Measurements from ENCODE around the gene GBE1. TPM values are rescaled to one million over a fixed set of nuclear protein-coding genes. Genes with fewer than 3 reads are reported as not detected.

GBE1 gene
- total RNA-seq, 4 donors from 2014 or later: 127 to 319 (median 239) TPM

- no peak for DNase-seq
- intact Hi-C loops (cut with DNase I; ENCODE audit: low total_unique reads): loop anchor here (10.0 kb wide), 1 partner anchor 664 kb away; no protein-coding TSS in a partner anchor
- no peak overlapping the region for H3K27ac ChIP-seq
- no peak overlapping the region for H3K4me3 ChIP-seq
- in situ Hi-C loops (cut with MboI; ENCODE audit: low sequenced_read_pairs in 4 of 4): no loop called here
- no peak for ATAC-seq
- no peaks in the 10 kb centered on the region for H3K4me1 ChIP-seq
- no peak for TF ChIP-seq CTCF (IDR thresholded peaks at IDR 0.05 in 4 of 5, conservative IDR thresholded peaks at IDR 0.05 in 1 of 5)
- no peaks in the 10 kb centered on the region for H3K9me3 ChIP-seq
- H3K36me3 ChIP-seq: no peaks in the 10 kb centered on the region
- no peaks in the 10 kb centered on the region for H3K27me3 ChIP-seq
Measured at GRCh38 chr3:81470524-81471278, 290.7 kb downstream of the GBE1 start.

GRCh38 chr3:81468391-81468790, 293.1 kb downstream of the GBE1 start:
- no peak for TF ChIP-seq POLR2A (IDR thresholded peaks at IDR 0.05)
- TF ChIP-seq CTCF (IDR thresholded peaks at IDR 0.05 in 4 of 5, conservative IDR thresholded peaks at IDR 0.05 in 1 of 5): no peak
- in situ Hi-C loops (cut with MboI; ENCODE audit: low sequenced_read_pairs in 4 of 4): no loop called here
- DNase-seq: no peak

GRCh38 chr3:81466201-81466560, 295.3 kb downstream of the GBE1 start:
- no peaks in the 10 kb centered on the region for H3K4me1 ChIP-seq
- TF ChIP-seq POLR2A (IDR thresholded peaks at IDR 0.05) (no peak), CTCF (IDR thresholded peaks at IDR 0.05 in 4 of 5, conservative IDR thresholded peaks at IDR 0.05 in 1 of 5) (no peak)
- ATAC-seq (no peak), DNase-seq (no peak)
- no peaks in the 10 kb centered on the region for H3K9me3 ChIP-seq
- H3K27me3 ChIP-seq: no peaks in the 10 kb centered on the region
- in situ Hi-C loops (cut with MboI; ENCODE audit: low sequenced_read_pairs in 4 of 4): no loop called here
- H3K36me3 ChIP-seq: no peaks in the 10 kb centered on the region
- intact Hi-C loops (cut with DNase I; ENCODE audit: low total_unique reads): no loop called here
- H3K27ac ChIP-seq: no peak overlapping the region
- H3K4me3 ChIP-seq: no peak overlapping the region

More at GRCh38 chr3:81468391-81468790, 293.1 kb downstream of the GBE1 start:
- intact Hi-C loops (cut with DNase I; ENCODE audit: low total_unique reads): no loop called here
- no peak overlapping the region for H3K27ac ChIP-seq
- no peaks in the 10 kb centered on the region for H3K9me3 ChIP-seq
- no peak overlapping the region for H3K4me3 ChIP-seq
- ATAC-seq: no peak
- no peaks in the 10 kb centered on the region for H3K27me3 ChIP-seq
- H3K36me3 ChIP-seq: no peaks in the 10 kb centered on the region
- H3K4me1 ChIP-seq: no peaks in the 10 kb centered on the region

- ATAC-seq: peak in 1 of 2 donors; percentile 36
- in situ Hi-C loops (cut with MboI; ENCODE audit: low sequenced_read_pairs in 4 of 4) (no loop called here), intact Hi-C loops (cut with DNase I; ENCODE audit: low total_unique reads) (no loop called here)
Measured at GRCh38 chr3:81465510-81466200, 295.8 kb downstream of the GBE1 start.

More at GRCh38 chr3:81465510-81466200, 295.8 kb downstream of the GBE1 start:
- H3K9me3 ChIP-seq: no peaks in the 10 kb centered on the region
- no peak overlapping the region for H3K27ac ChIP-seq
- no peaks in the 10 kb centered on the region for H3K36me3 ChIP-seq
- H3K4me3 ChIP-seq: no peak overlapping the region
- H3K4me1 ChIP-seq: no peaks in the 10 kb centered on the region
- no peak for DNase-seq
- no peaks in the 10 kb centered on the region for H3K27me3 ChIP-seq
- no peak for TF ChIP-seq CTCF (IDR thresholded peaks at IDR 0.05 in 4 of 5, conservative IDR thresholded peaks at IDR 0.05 in 1 of 5)
- no peak for TF ChIP-seq POLR2A (IDR thresholded peaks at IDR 0.05)

Measured in gastrocnemius medialis (tissue), 4 donors.